ENCODE measurements around the gene DAB1.

The DAB1 gene

GRCh38 chr1:57325536-57325935 is 98.3 kb downstream of the DAB1 start:
- DNase-seq (ENCODE audit: extremely low read depth, insufficient read length): no peak
- Histone ChIP-seq H3K27me3 (replicated peaks; ENCODE audit: control insufficient read depth, insufficient read depth, low read length) (no peaks in the 10 kb centered on the region), H3K36me3 (ENCODE audit: control insufficient read depth, insufficient read depth, low read length) (no peaks in the 10 kb centered on the region), H3K4me3 (replicated peaks; ENCODE audit: low read depth, low read length) (no peak overlapping the region)
- TF ChIP-seq CTCF (IDR thresholded peaks at IDR 0.05; ENCODE audit: insufficient read depth, low read length, poor library complexity, severe bottlenecking): no peak

GRCh38 chr1:57325117-57325516 is 98.7 kb downstream of the DAB1 start:
- Histone ChIP-seq H3K36me3 (ENCODE audit: control insufficient read depth, insufficient read depth, low read length) (no peaks in the 10 kb centered on the region), H3K27me3 (replicated peaks; ENCODE audit: control insufficient read depth, insufficient read depth, low read length) (no peaks in the 10 kb centered on the region), H3K4me3 (replicated peaks; ENCODE audit: low read depth, low read length) (no peak overlapping the region)
- TF ChIP-seq CTCF (IDR thresholded peaks at IDR 0.05; ENCODE audit: insufficient read depth, low read length, poor library complexity, severe bottlenecking): no peak
- no peak for DNase-seq (ENCODE audit: extremely low read depth, insufficient read length)

- DNase-seq (ENCODE audit: extremely low read depth, insufficient read length): no peak
- H3K4me3 ChIP-seq (replicated peaks; ENCODE audit: low read depth, low read length): no peak overlapping the region
- no peak for TF ChIP-seq CTCF (IDR thresholded peaks at IDR 0.05; ENCODE audit: insufficient read depth, low read length, poor library complexity, severe bottlenecking)
- no peaks in the 10 kb centered on the region for H3K27me3 ChIP-seq (replicated peaks; ENCODE audit: control insufficient read depth, insufficient read depth, low read length)
- H3K36me3 ChIP-seq (ENCODE audit: control insufficient read depth, insufficient read depth, low read length): no peaks in the 10 kb centered on the region
Measured at GRCh38 chr1:57324388-57324787, 99.5 kb downstream of the DAB1 start.

GRCh38 chr1:57321776-57322175 is 102.1 kb downstream of the DAB1 start:
- no peak for TF ChIP-seq CTCF (IDR thresholded peaks at IDR 0.05; ENCODE audit: insufficient read depth, low read length, poor library complexity, severe bottlenecking)
- no peaks in the 10 kb centered on the region for H3K36me3 ChIP-seq (ENCODE audit: control insufficient read depth, insufficient read depth, low read length)
- no peaks in the 10 kb centered on the region for H3K27me3 ChIP-seq (replicated peaks; ENCODE audit: control insufficient read depth, insufficient read depth, low read length)
- DNase-seq (ENCODE audit: extremely low read depth, insufficient read length): no peak
- no peak overlapping the region for H3K4me3 ChIP-seq (replicated peaks; ENCODE audit: low read depth, low read length)

- Histone ChIP-seq H3K36me3 (ENCODE audit: control insufficient read depth, insufficient read depth, low read length) (no peaks in the 10 kb centered on the region), H3K4me3 (replicated peaks; ENCODE audit: low read depth, low read length) (no peak overlapping the region), H3K27me3 (replicated peaks; ENCODE audit: control insufficient read depth, insufficient read depth, low read length) (no peaks in the 10 kb centered on the region)
- TF ChIP-seq CTCF (IDR thresholded peaks at IDR 0.05; ENCODE audit: insufficient read depth, low read length, poor library complexity, severe bottlenecking): no peak
- DNase-seq (ENCODE audit: extremely low read depth, insufficient read length): no peak
Measured at GRCh38 chr1:57319791-57320190, 104.1 kb downstream of the DAB1 start.

GRCh38 chr1:57319165-57319564 is 104.7 kb downstream of the DAB1 start:
- TF ChIP-seq CTCF (IDR thresholded peaks at IDR 0.05; ENCODE audit: insufficient read depth, low read length, poor library complexity, severe bottlenecking): no peak
- no peak for DNase-seq (ENCODE audit: extremely low read depth, insufficient read length)
- Histone ChIP-seq H3K4me3 (replicated peaks; ENCODE audit: low read depth, low read length) (no peak overlapping the region), H3K27me3 (replicated peaks; ENCODE audit: control insufficient read depth, insufficient read depth, low read length) (no peaks in the 10 kb centered on the region), H3K36me3 (ENCODE audit: control insufficient read depth, insufficient read depth, low read length) (no peaks in the 10 kb centered on the region)

Data from GM06990 (cell line).